Measurements from ENCODE around the gene CAPN10.
"Not testable (repeated sequence)": the region's sequence is repeated elsewhere in the genome, so short reads cannot be mapped to it uniquely, and the experiment has no call there.

CAPN10 gene

GRCh38 chr2:240604291-240604938, 17.9 kb downstream of the CAPN10 start:
- peak in 1 of 2 experiments; percentile 33 for DNase-seq

- no peak for DNase-seq
Observed at GRCh38 chr2:240604939-240605716, 18.6 kb downstream of the CAPN10 start.

- DNase-seq, result no peak
Observed at GRCh38 chr2:240605867-240606743, 19.6 kb downstream of the CAPN10 start.

- DNase-seq, result no peak
Observed at GRCh38 chr2:240611601-240612210, 25.2 kb downstream of the CAPN10 start.

- no peak for DNase-seq
Observed at GRCh38 chr2:240613781-240614180, 27.2 kb downstream of the CAPN10 start.

GRCh38 chr2:240614391-240614790, 27.9 kb downstream of the CAPN10 start:
- no peak for DNase-seq

GRCh38 chr2:240615396-240615795, 28.9 kb downstream of the CAPN10 start:
- no peak for DNase-seq

GRCh38 chr2:240615820-240616547, 29.4 kb downstream of the CAPN10 start:
- DNase-seq, result no peak

GRCh38 chr2:240616860-240617666, 30.5 kb downstream of the CAPN10 start:
- not testable (repeated sequence) for DNase-seq

- DNase-seq, result no peak
Observed at GRCh38 chr2:240618776-240619175, 32.2 kb downstream of the CAPN10 start.

GRCh38 chr2:240619506-240620148, 33.1 kb downstream of the CAPN10 start:
- no peak for DNase-seq

- no peak for DNase-seq
Observed at GRCh38 chr2:240620149-240620731, 33.7 kb downstream of the CAPN10 start.

- DNase-seq, result no peak
Observed at GRCh38 chr2:240620859-240621258, 34.3 kb downstream of the CAPN10 start.

GRCh38 chr2:240622060-240622411, 35.5 kb downstream of the CAPN10 start:
- no peak for DNase-seq

- DNase-seq, result no peak
Observed at GRCh38 chr2:240622531-240623235, 36.1 kb downstream of the CAPN10 start.

GRCh38 chr2:240623531-240624010, 37.0 kb downstream of the CAPN10 start:
- no peak for DNase-seq

GRCh38 chr2:240624011-240624949, 37.7 kb downstream of the CAPN10 start:
- no peak for DNase-seq

- no peak for DNase-seq
Observed at GRCh38 chr2:240624950-240625621, 38.6 kb downstream of the CAPN10 start, which contains the start of gene GPR35. Gene GPR35 (plus strand): TSS chr2:240625480. CDS start chr2:240629953, 4,473 bp downstream.

Measured in NCI-H526 (cell line).